ENCODE results near the gene GSTO2. TPM values are rescaled to one million over a fixed set of nuclear protein-coding genes. Genes with fewer than 3 reads are reported as not detected.

GSTO2 gene
- total and polyA plus RNA-seq, 2 experiments from 2014 or later: 0.37 to 2.5 TPM

- Histone ChIP-seq H3K4me2 (no peak overlapping the region), H3K4me3 (no peak overlapping the region), H3K79me2 (no peaks in the 10 kb centered on the region), H3K4me1 (ENCODE audit: insufficient read depth) (no peaks in the 10 kb centered on the region), H3K27ac (no peak overlapping the region), H3K9me2 (replicated peaks; ENCODE audit: insufficient read depth) (no peaks in the 10 kb centered on the region), H3K36me3 (replicated peaks; ENCODE audit: insufficient read depth, low read depth) (no peaks in the 10 kb centered on the region), H4K20me1 (ENCODE audit: insufficient read depth, poor library complexity, severe bottlenecking) (no peaks in the 10 kb centered on the region), H3K9me3 (ENCODE audit: low read depth) (no peaks in the 10 kb centered on the region), H2AFZ (no peak overlapping the region), H3K27me3 (no peaks in the 10 kb centered on the region)
- DNase-seq (ENCODE audit: low spot score): no peak
- 94% methylated on average over 2 of the region's 2 CpGs for WGBS (ENCODE audit: low lambda C conversion rate, missing lambda C conversion rate)
- no peak for TF ChIP-seq EZH2phosphoT487 (IDR thresholded peaks at IDR 0.05; ENCODE audit: low read depth, severe bottlenecking, unreplicated experiment)
These were observed 18.0 kb downstream of the GSTO2 start for GRCh38 chr10:104286939-104287338.

- Histone ChIP-seq H3K4me3 (no peak overlapping the region), H3K4me1 (ENCODE audit: insufficient read depth) (no peaks in the 10 kb centered on the region), H3K9me2 (replicated peaks; ENCODE audit: insufficient read depth) (no peaks in the 10 kb centered on the region), H3K4me2 (no peak overlapping the region), H3K27me3 (no peaks in the 10 kb centered on the region), H3K9me3 (ENCODE audit: low read depth) (no peaks in the 10 kb centered on the region), H2AFZ (no peak overlapping the region), H3K27ac (no peak overlapping the region), H3K36me3 (replicated peaks; ENCODE audit: insufficient read depth, low read depth) (no peaks in the 10 kb centered on the region), H3K79me2 (no peaks in the 10 kb centered on the region), H4K20me1 (ENCODE audit: insufficient read depth, poor library complexity, severe bottlenecking) (no peaks in the 10 kb centered on the region)
- TF ChIP-seq EZH2 (IDR thresholded peaks at IDR 0.05; ENCODE audit: borderline replicate concordance) (no peak), EZH2phosphoT487 (IDR thresholded peaks at IDR 0.05; ENCODE audit: low read depth, severe bottlenecking, unreplicated experiment) (no peak)
- TF ChIP-seq, protein P1, sequence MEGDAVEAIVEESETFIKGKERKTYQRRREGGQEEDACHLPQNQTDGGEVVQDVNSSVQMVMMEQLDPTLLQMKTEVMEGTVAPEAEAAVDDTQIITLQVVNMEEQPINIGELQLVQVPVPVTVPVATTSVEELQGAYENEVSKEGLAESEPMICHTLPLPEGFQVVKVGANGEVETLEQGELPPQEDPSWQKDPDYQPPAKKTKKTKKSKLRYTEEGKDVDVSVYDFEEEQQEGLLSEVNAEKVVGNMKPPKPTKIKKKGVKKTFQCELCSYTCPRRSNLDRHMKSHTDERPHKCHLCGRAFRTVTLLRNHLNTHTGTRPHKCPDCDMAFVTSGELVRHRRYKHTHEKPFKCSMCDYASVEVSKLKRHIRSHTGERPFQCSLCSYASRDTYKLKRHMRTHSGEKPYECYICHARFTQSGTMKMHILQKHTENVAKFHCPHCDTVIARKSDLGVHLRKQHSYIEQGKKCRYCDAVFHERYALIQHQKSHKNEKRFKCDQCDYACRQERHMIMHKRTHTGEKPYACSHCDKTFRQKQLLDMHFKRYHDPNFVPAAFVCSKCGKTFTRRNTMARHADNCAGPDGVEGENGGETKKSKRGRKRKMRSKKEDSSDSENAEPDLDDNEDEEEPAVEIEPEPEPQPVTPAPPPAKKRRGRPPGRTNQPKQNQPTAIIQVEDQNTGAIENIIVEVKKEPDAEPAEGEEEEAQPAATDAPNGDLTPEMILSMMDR (IDR thresholded peaks at IDR 0.05; ENCODE audit: poor library complexity): no peak
- WGBS (ENCODE audit: low lambda C conversion rate, missing lambda C conversion rate): 38% methylated on average over 1 of the region's 1 CpG
- no peak for DNase-seq (ENCODE audit: low spot score)
These were observed 19.4 kb downstream of the GSTO2 start for GRCh38 chr10:104288355-104288754.

- peak; percentile 95 for DNase-seq (ENCODE audit: low spot score)
- WGBS (ENCODE audit: low lambda C conversion rate, missing lambda C conversion rate): 2% methylated on average over 26 of the region's 26 CpGs
These were observed 22.5 kb downstream of the GSTO2 start for GRCh38 chr10:104291439-104291951.

DNA sequence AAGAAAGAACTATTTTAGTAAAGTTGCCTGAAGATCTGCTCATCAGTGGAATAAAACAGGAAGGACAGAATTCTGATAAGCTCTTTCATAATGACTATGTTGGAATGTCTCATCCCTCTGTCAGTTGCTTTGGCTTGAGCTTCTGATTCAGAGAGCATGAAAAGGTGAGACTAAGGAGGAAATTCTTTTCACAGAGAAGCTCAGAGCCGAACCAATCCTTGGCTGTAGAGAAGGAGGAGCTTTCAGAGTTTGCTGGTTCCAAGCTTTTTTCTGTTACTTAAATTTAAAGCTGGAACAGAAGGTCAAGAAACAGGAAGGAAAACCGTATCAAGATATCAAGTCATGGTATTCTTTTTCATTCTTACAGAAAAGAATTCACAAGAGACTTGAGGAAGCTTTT lies 24.0 kb downstream of the GSTO2 start:
- 72% methylated on average over 2 of the region's 2 CpGs for WGBS (ENCODE audit: low lambda C conversion rate, missing lambda C conversion rate)

More at GRCh38 chr10:104291439-104291951, 22.5 kb downstream of the GSTO2 start:
- Histone ChIP-seq H3K4me3 (no peak overlapping the region), H3K9me2 (replicated peaks; ENCODE audit: insufficient read depth) (no peaks in the 10 kb centered on the region), H3K4me1 (ENCODE audit: insufficient read depth) (no peaks in the 10 kb centered on the region), H4K20me1 (ENCODE audit: insufficient read depth, poor library complexity, severe bottlenecking) (no peaks in the 10 kb centered on the region), H3K79me2 (no peaks in the 10 kb centered on the region), H2AFZ (no peak overlapping the region), H3K36me3 (replicated peaks; ENCODE audit: insufficient read depth, low read depth) (no peaks in the 10 kb centered on the region), H3K27me3 (no peaks in the 10 kb centered on the region), H3K4me2 (peak overlapping the region; percentile 60), H3K27ac (no peak overlapping the region), H3K9me3 (ENCODE audit: low read depth) (no peaks in the 10 kb centered on the region)
- TF ChIP-seq, protein P1 (IDR thresholded peaks at IDR 0.05; ENCODE audit: poor library complexity): peak; percentile 100
- TF ChIP-seq EZH2phosphoT487 (IDR thresholded peaks at IDR 0.05; ENCODE audit: low read depth, severe bottlenecking, unreplicated experiment): no peak

More for the DNA sequence above, 24.0 kb downstream of the GSTO2 start:
- no peak for DNase-seq (ENCODE audit: low spot score)
- TF ChIP-seq EZH2 (IDR thresholded peaks at IDR 0.05; ENCODE audit: borderline replicate concordance) (no peak), EZH2phosphoT487 (IDR thresholded peaks at IDR 0.05; ENCODE audit: low read depth, severe bottlenecking, unreplicated experiment) (no peak)
- TF ChIP-seq, protein P1 (IDR thresholded peaks at IDR 0.05; ENCODE audit: poor library complexity): no peak
- Histone ChIP-seq H3K36me3 (replicated peaks; ENCODE audit: insufficient read depth, low read depth) (no peaks in the 10 kb centered on the region), H3K27me3 (no peaks in the 10 kb centered on the region), H3K9me2 (replicated peaks; ENCODE audit: insufficient read depth) (no peaks in the 10 kb centered on the region), H3K9me3 (ENCODE audit: low read depth) (no peaks in the 10 kb centered on the region), H4K20me1 (ENCODE audit: insufficient read depth, poor library complexity, severe bottlenecking) (no peaks in the 10 kb centered on the region), H3K4me2 (no peak overlapping the region), H2AFZ (no peak overlapping the region), H3K4me3 (no peak overlapping the region), H3K27ac (no peak overlapping the region), H3K79me2 (no peaks in the 10 kb centered on the region), H3K4me1 (ENCODE audit: insufficient read depth) (no peaks in the 10 kb centered on the region)

Measured in hepatocyte (in vitro differentiated cells).